MCF 10A (cell line): ENCODE measurements around the gene ADSS1. TPM values are rescaled to one million over a fixed set of nuclear protein-coding genes. Genes with fewer than 3 reads are reported as not detected.

Experiments used
- BruUV-seq: library from RNA; stranded (reverse); fragments of 400-500 nt; replicated peaks from 2 replicates; lab custom pipeline; 2021; lab: Mats Ljungman, UMichigan
- CTCF ChIA-PET: fragments of 300-600 bp; sonication (Branson Sonifier 250); formaldehyde crosslinking; extraction: SDS; loops from one replicate; lab custom pipeline; 2021; ENCODE audit warnings: antibody characterized with exemption, inconsistent platforms; lab: Yijun Ruan, JAX
- POLR2A ChIA-PET: fragments of 300-600, 350-650 bp; sonication (Branson Sonifier 250); formaldehyde crosslinking; extraction: SDS; loops from one replicate; lab custom pipeline; 2020; ENCODE audit warnings: antibody characterized with exemption, inconsistent platforms; lab: Yijun Ruan, JAX
- DNase-seq: peaks from one replicate; pipeline ENCODE4 v3.0.0-alpha.2; 2018; ENCODE audit not compliant: unreplicated experiment
- H3K27ac Mint-ChIP-seq: one replicate; pipeline ENCODE4 v1.8.0; 2022; ENCODE audit warnings: mild to moderate bottlenecking, low read depth, mixed read lengths; ENCODE audit not compliant: unreplicated experiment
- H3K27me3 Mint-ChIP-seq: one replicate; pipeline ENCODE4 v1.8.0; 2022; ENCODE audit warnings: mixed read lengths; ENCODE audit not compliant: insufficient read depth, unreplicated experiment
- H3K36me3 Mint-ChIP-seq: one replicate; pipeline ENCODE4 v1.8.0; 2022; ENCODE audit warnings: mild to moderate bottlenecking, moderate library complexity, mixed read lengths; ENCODE audit not compliant: insufficient read depth, unreplicated experiment
- H3K4me1 Mint-ChIP-seq: one replicate; pipeline ENCODE4 v1.8.0; 2022; ENCODE audit warnings: mixed read lengths; ENCODE audit not compliant: insufficient read depth, unreplicated experiment
- H3K4me3 Mint-ChIP-seq: one replicate; pipeline ENCODE4 v1.8.0; 2022; ENCODE audit warnings: mild to moderate bottlenecking, moderate library complexity, mixed read lengths; ENCODE audit not compliant: unreplicated experiment
- H3K9me3 Mint-ChIP-seq: one replicate; pipeline ENCODE4 v1.8.0; 2022; ENCODE audit warnings: mixed read lengths; ENCODE audit not compliant: unreplicated experiment
- intact Hi-C: fragments of 100-400 bp; cut with micrococcal nuclease; formaldehyde crosslinking; loops from 2 replicates; pipeline ENCODE4 v1.14.1; 2022
- total RNA-seq: library from RNA; stranded (reverse); gene quantifications from 2 replicates; pipeline ENCODE4 v1.2.3, GENCODE V29; 2022
- TF ChIP-seq, protein P1 (sequence below): fragments of 200-600 bp; IDR thresholded peaks from one replicate; pipeline ENCODE4 v1.8.0; 2022; ENCODE audit warnings: antibody characterized with exemption, mild to moderate bottlenecking; ENCODE audit not compliant: unreplicated experiment

ADSS1 gene
- total RNA-seq, 1 experiment from 2014 or later, result 2.9 TPM

DNA sequence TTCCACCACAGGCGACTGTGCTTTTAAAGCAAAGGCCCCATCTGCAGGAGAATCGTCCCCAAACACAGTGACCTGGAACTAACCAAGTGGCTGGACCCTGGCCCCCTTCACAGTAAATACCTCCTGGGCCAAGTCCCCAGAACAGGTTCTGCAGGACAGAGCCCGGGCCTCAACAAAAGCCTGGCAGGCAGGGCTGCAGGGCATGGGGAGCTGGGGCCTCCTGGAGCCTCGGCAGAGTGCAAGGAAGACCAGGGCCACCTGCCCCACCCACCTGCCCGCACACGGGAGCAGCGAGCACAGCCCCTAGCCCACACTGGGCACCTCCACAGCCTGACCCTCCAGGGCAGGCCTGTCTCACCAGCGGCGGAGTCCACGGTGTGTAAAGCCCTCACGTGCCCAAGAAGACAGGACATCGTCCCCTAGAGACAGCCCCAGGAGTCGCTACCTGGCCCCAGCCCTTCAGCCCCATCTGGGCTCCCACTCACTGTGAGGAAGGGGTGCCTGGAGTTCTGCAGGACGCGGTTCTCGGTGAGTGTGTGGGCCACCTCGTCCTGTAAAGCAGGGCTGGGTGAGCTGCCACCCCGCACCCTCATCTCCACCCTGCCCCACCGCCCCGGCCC, 50.5 kb downstream of the ADSS1 start:
- CTCF ChIA-PET, result no interaction called here
- no peak overlapping the region for H3K27ac Mint-ChIP-seq
- intact Hi-C loops, result no loop called here
- POLR2A ChIA-PET, result no interaction called here
- no peak overlapping the region for H3K4me3 Mint-ChIP-seq
- H3K9me3 Mint-ChIP-seq, result no peaks in the 10 kb centered on the region
- H3K36me3 Mint-ChIP-seq, result peaks cover 30% of the 10 kb centered on the region
- H3K27me3 Mint-ChIP-seq, result no peaks in the 10 kb centered on the region
- TF ChIP-seq, protein P1, sequence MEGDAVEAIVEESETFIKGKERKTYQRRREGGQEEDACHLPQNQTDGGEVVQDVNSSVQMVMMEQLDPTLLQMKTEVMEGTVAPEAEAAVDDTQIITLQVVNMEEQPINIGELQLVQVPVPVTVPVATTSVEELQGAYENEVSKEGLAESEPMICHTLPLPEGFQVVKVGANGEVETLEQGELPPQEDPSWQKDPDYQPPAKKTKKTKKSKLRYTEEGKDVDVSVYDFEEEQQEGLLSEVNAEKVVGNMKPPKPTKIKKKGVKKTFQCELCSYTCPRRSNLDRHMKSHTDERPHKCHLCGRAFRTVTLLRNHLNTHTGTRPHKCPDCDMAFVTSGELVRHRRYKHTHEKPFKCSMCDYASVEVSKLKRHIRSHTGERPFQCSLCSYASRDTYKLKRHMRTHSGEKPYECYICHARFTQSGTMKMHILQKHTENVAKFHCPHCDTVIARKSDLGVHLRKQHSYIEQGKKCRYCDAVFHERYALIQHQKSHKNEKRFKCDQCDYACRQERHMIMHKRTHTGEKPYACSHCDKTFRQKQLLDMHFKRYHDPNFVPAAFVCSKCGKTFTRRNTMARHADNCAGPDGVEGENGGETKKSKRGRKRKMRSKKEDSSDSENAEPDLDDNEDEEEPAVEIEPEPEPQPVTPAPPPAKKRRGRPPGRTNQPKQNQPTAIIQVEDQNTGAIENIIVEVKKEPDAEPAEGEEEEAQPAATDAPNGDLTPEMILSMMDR, result no peak
- DNase-seq, result no peak
- H3K4me1 Mint-ChIP-seq, result no peaks in the 10 kb centered on the region
- BruUV-seq, result no TSS peak

- CTCF ChIA-PET, result no interaction called here
- POLR2A ChIA-PET, result no interaction called here
- no peak overlapping the region for H3K4me3 Mint-ChIP-seq
- no peak for DNase-seq
- no peaks in the 10 kb centered on the region for H3K9me3 Mint-ChIP-seq
- H3K27ac Mint-ChIP-seq, result no peak overlapping the region
- H3K36me3 Mint-ChIP-seq, result peaks cover 29% of the 10 kb centered on the region
- H3K27me3 Mint-ChIP-seq, result no peaks in the 10 kb centered on the region
- no TSS peak for BruUV-seq
- H3K4me1 Mint-ChIP-seq, result no peaks in the 10 kb centered on the region
- TF ChIP-seq, protein P1, result no peak
- intact Hi-C loops, result no loop called here
Measured at GRCh38 chr14:104775073-104775489, 51.1 kb downstream of the ADSS1 start.

GRCh38 chr14:104776481-104776880, 52.5 kb downstream of the ADSS1 start:
- intact Hi-C loops, result no loop called here
- no TSS peak for BruUV-seq
- Mint-ChIP-seq H3K4me1 (no peaks in the 10 kb centered on the region), H3K27me3 (no peaks in the 10 kb centered on the region), H3K9me3 (no peaks in the 10 kb centered on the region), H3K36me3 (peaks cover 22% of the 10 kb centered on the region), H3K27ac (no peak overlapping the region), H3K4me3 (no peak overlapping the region)
- TF ChIP-seq, protein P1, result no peak
- POLR2A ChIA-PET, result no interaction called here
- CTCF ChIA-PET, result no interaction called here
- DNase-seq, result no peak

GRCh38 chr14:104776961-104777807, 53.2 kb downstream of the ADSS1 start:
- no peak overlapping the region for H3K27ac Mint-ChIP-seq
- no peaks in the 10 kb centered on the region for H3K9me3 Mint-ChIP-seq
- no TSS peak for BruUV-seq
- TF ChIP-seq, protein P1, result no peak
- no peak overlapping the region for H3K4me3 Mint-ChIP-seq
- H3K36me3 Mint-ChIP-seq, result peaks cover 18% of the 10 kb centered on the region
- no peaks in the 10 kb centered on the region for H3K27me3 Mint-ChIP-seq
- H3K4me1 Mint-ChIP-seq, result no peaks in the 10 kb centered on the region
- intact Hi-C loops, result no loop called here
- DNase-seq, result no peak
- ChIA-PET CTCF (interaction anchor here (0.7 kb wide), 1 partner anchor 34 kb away, joined by 3 read pairs; no protein-coding TSS in a partner anchor), POLR2A (no interaction called here)
